ENCODE results near the gene SORCS2. TPM values are rescaled to one million over a fixed set of nuclear protein-coding genes. Genes with fewer than 3 reads are reported as not detected.

SORCS2 gene
- polyA plus RNA-seq, 3 donors: 0.46 to 0.55 TPM; not detected in 1

DNA sequence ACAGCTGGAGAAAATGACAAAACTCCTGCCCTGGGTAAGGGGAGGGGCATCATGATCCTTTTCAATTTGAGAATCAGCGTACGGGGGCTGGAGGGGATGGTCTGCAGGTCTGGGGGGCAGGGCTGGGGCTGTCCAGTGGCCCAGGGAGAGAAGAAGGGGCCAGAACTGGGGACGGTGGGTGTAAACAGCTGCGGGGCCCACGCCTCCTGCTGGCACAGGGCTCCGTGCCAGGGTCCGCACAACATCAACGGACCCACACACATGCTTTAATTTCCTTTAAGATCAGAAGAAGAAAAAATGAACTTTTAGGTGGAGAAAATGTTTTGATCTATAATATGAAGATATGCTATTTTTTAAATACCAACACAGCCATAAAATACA lies 190.3 kb downstream of the SORCS2 start:
- Mint-ChIP-seq H3K9me3 (peaks cover 10 to 20% (median 13%) of the 10 kb centered on the region in 7 donors), H3K4me1 (no peaks in the 10 kb centered on the region), H3K27ac (no peak overlapping the region), H3K36me3 (no peaks in the 10 kb centered on the region), H3K4me3 (no peak overlapping the region), H3K27me3 (ENCODE audit: low read depth in 3 of 3) (peaks cover 6 to 10% (median 8%) of the 10 kb centered on the region in 3 donors)
- TF ChIP-seq, protein P1, sequence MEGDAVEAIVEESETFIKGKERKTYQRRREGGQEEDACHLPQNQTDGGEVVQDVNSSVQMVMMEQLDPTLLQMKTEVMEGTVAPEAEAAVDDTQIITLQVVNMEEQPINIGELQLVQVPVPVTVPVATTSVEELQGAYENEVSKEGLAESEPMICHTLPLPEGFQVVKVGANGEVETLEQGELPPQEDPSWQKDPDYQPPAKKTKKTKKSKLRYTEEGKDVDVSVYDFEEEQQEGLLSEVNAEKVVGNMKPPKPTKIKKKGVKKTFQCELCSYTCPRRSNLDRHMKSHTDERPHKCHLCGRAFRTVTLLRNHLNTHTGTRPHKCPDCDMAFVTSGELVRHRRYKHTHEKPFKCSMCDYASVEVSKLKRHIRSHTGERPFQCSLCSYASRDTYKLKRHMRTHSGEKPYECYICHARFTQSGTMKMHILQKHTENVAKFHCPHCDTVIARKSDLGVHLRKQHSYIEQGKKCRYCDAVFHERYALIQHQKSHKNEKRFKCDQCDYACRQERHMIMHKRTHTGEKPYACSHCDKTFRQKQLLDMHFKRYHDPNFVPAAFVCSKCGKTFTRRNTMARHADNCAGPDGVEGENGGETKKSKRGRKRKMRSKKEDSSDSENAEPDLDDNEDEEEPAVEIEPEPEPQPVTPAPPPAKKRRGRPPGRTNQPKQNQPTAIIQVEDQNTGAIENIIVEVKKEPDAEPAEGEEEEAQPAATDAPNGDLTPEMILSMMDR (IDR thresholded peaks at IDR 0.05): no peak
- H3K4me1 ChIP-seq (ENCODE audit: control insufficient read depth in 1 of 2, insufficient read depth in 2 of 2, low read length in 2 of 2): no peaks in the 10 kb centered on the region
- H3K4me3 ChIP-seq (replicated peaks in 1 of 3; ENCODE audit: low read depth in 2 of 3, low read length in 3 of 3): no peak overlapping the region
- intact Hi-C loops (cut with micrococcal nuclease): no loop called here
- H3K27ac ChIP-seq (ENCODE audit: low read depth in 1 of 2, low read length in 2 of 2): no peak overlapping the region
- peaks cover 0 to 3% of the 10 kb centered on the region in 2 donors for H3K27me3 ChIP-seq (ENCODE audit: control insufficient read depth in 2 of 2, insufficient read depth in 2 of 2, low read length in 2 of 2)
- H4K20me1 ChIP-seq (ENCODE audit: insufficient read depth, low read length): no peaks in the 10 kb centered on the region
- WGBS (ENCODE audit: insufficient coverage): 100% methylated on average over 1 of the region's 8 CpGs
- H3K4me2 ChIP-seq (replicated peaks; ENCODE audit: extremely low read depth, low read length, poor library complexity, severe bottlenecking): no peak overlapping the region
- H3K9ac ChIP-seq (ENCODE audit: insufficient read depth, low read length, poor library complexity, severe bottlenecking): no peak overlapping the region
- no peak for DNase-seq
- no peaks in the 10 kb centered on the region for H3K79me2 ChIP-seq (ENCODE audit: insufficient read depth, low read length)
- H3K36me3 ChIP-seq (replicated peaks in 1 of 2; ENCODE audit: control insufficient read depth in 1 of 2, insufficient read depth in 2 of 2, low read length in 2 of 2): no peaks in the 10 kb centered on the region
- peaks cover 15 to 18% of the 10 kb centered on the region in 2 donors for H3K9me3 ChIP-seq (replicated peaks in 1 of 2; ENCODE audit: control insufficient read depth in 1 of 2, insufficient read depth in 1 of 2, low read length in 2 of 2)
- no peak overlapping the region for H2AFZ ChIP-seq (ENCODE audit: insufficient read depth, low read depth, low read length, poor library complexity, severe bottlenecking)

GRCh38 chr4:7383266-7383665 lies 190.9 kb downstream of the SORCS2 start:
- Mint-ChIP-seq H3K4me1 (no peaks in the 10 kb centered on the region), H3K4me3 (no peak overlapping the region), H3K27ac (no peak overlapping the region), H3K9me3 (peaks cover 6 to 15% (median 9%) of the 10 kb centered on the region in 7 donors), H3K27me3 (ENCODE audit: low read depth in 3 of 3) (peaks cover 4 to 5% (median 4%) of the 10 kb centered on the region in 3 donors), H3K36me3 (no peaks in the 10 kb centered on the region)
- 93% methylated on average over 3 of the region's 8 CpGs for WGBS (ENCODE audit: insufficient coverage)
- Histone ChIP-seq H4K20me1 (ENCODE audit: insufficient read depth, low read length) (no peaks in the 10 kb centered on the region), H3K4me2 (replicated peaks; ENCODE audit: extremely low read depth, low read length, poor library complexity, severe bottlenecking) (no peak overlapping the region), H3K36me3 (replicated peaks in 1 of 2; ENCODE audit: control insufficient read depth in 1 of 2, insufficient read depth in 2 of 2, low read length in 2 of 2) (no peaks in the 10 kb centered on the region), H3K4me3 (replicated peaks in 1 of 3; ENCODE audit: low read depth in 2 of 3, low read length in 3 of 3) (no peak overlapping the region), H3K27ac (ENCODE audit: low read depth in 1 of 2, low read length in 2 of 2) (no peak overlapping the region), H3K79me2 (ENCODE audit: insufficient read depth, low read length) (no peaks in the 10 kb centered on the region), H3K9ac (ENCODE audit: insufficient read depth, low read length, poor library complexity, severe bottlenecking) (no peak overlapping the region), H3K4me1 (ENCODE audit: control insufficient read depth in 1 of 2, insufficient read depth in 2 of 2, low read length in 2 of 2) (no peaks in the 10 kb centered on the region), H2AFZ (ENCODE audit: insufficient read depth, low read depth, low read length, poor library complexity, severe bottlenecking) (no peak overlapping the region), H3K27me3 (ENCODE audit: control insufficient read depth in 2 of 2, insufficient read depth in 2 of 2, low read length in 2 of 2) (no peaks in the 10 kb centered on the region), H3K9me3 (replicated peaks in 1 of 2; ENCODE audit: control insufficient read depth in 1 of 2, insufficient read depth in 1 of 2, low read length in 2 of 2) (peaks cover 11 to 16% of the 10 kb centered on the region in 2 donors)
- intact Hi-C loops (cut with micrococcal nuclease): no loop called here
- no peak for DNase-seq
- TF ChIP-seq, protein P1 (IDR thresholded peaks at IDR 0.05): no peak

Measured in CD14-positive monocyte (primary cell).